Skin epidermis (tissue), 12 donors: ENCODE data around the gene CCL26.
"Not testable (repeated sequence)": the region's sequence is repeated elsewhere in the genome, so short reads cannot be mapped to it uniquely, and the experiment has no call there.

Source experiments
- H3K27ac ChIP-seq, 21 experiments: fragments of 200-600 bp; sonication (generic) in 11 of 21; one replicate each; pipeline ENCODE4 v1.5.0; 2020; ENCODE audit warnings: mild to moderate bottlenecking in 3 of 21, inconsistent platforms in 2 of 21, moderate library complexity in 2 of 21
- H3K4me3 ChIP-seq, 7 experiments: fragments of 200-600 bp; sonication (generic) in 2 of 7; one replicate each; pipeline ENCODE4 v1.5.0; 2020; ENCODE audit warnings: inconsistent platforms in 2 of 7, mild to moderate bottlenecking in 2 of 7, moderate library complexity in 1 of 7

The CCL26 gene

GRCh38 chr7:75740846-75741497 is 31.0 kb downstream of the CCL26 start:
- Histone ChIP-seq H3K27ac (peak overlapping the region in 3 of 21 experiments; percentile 4 to 49 (median 14)), H3K4me3 (no peak overlapping the region)

DNA sequence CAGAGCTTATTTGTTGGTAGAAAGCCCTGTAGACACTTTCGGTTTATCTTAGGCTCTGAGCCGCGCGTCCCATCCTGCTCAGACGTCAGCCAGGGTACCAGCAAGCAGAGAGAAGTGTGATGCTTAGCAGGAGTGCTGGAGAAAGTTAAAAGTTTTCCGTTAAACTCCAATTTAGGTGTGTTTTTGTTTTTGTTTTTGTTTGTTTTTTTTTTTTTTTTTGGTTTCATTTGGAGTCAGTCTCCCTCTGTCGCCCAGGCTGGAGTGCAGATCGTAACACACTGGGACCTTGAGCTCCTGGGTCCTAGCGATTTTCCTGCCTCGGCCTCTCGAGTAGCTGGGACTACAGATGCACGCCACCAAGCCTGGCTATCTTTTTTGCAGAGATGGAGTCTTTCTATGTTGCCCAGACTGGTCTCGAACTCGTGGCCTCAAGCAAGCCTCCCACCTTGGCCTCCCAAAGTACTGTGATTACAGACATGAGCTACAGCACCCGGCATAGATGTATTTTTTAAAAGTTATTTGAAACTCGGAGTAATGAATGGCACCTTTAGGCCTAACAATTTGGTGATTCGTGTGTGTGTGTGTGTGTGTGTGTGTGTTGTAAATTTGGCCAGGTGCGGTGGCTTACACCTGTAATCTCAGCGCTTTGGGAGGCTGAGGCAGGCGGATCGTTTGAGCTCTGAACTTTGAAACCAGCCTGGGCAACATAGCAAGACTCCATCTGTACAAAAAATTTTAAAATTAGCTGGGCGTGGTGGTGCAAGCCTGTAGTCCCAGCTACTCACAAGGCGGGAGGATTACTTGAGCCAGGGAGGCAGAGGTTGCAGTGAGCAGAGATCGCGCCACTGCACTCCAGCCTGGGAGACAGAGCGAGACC is 32.0 kb downstream of the CCL26 start:
- peak overlapping the region; percentile 86 to 97 (median 93) for H3K4me3 ChIP-seq
- H3K27ac ChIP-seq, result peak overlapping the region in 19 of 21 experiments; percentile 49 to 90 (median 77)

- Histone ChIP-seq H3K4me3 (peak overlapping the region; percentile 86 to 97 (median 93)), H3K27ac (peak overlapping the region in 20 of 21 experiments; percentile 63 to 90 (median 82))
Observed at GRCh38 chr7:75738975-75739795, 32.8 kb downstream of the CCL26 start.

- Histone ChIP-seq H3K4me3 (peak within 1 kb of the TSS; percentile 86 to 97 (median 93)), H3K27ac (peak within 1 kb of the TSS in 20 of 21 experiments; percentile 63 to 90 (median 82))
Observed at GRCh38 chr7:75738604-75738974, 33.4 kb downstream of the CCL26 start, which contains the start of gene HIP1. Gene HIP1 (minus strand): TSS chr7:75738941. CDS start chr7:75738920, 21 bp downstream.

GRCh38 chr7:75737856-75738603 is 34.0 kb downstream of the CCL26 start:
- H3K27ac ChIP-seq, result peak overlapping the region in 20 of 21 experiments; percentile 44 to 90 (median 82)
- peak overlapping the region; percentile 86 to 97 (median 93) for H3K4me3 ChIP-seq

- Histone ChIP-seq H3K4me3 (no peak overlapping the region), H3K27ac (no peak overlapping the region)
Observed at GRCh38 chr7:75735581-75736350, 36.2 kb downstream of the CCL26 start.

DNA sequence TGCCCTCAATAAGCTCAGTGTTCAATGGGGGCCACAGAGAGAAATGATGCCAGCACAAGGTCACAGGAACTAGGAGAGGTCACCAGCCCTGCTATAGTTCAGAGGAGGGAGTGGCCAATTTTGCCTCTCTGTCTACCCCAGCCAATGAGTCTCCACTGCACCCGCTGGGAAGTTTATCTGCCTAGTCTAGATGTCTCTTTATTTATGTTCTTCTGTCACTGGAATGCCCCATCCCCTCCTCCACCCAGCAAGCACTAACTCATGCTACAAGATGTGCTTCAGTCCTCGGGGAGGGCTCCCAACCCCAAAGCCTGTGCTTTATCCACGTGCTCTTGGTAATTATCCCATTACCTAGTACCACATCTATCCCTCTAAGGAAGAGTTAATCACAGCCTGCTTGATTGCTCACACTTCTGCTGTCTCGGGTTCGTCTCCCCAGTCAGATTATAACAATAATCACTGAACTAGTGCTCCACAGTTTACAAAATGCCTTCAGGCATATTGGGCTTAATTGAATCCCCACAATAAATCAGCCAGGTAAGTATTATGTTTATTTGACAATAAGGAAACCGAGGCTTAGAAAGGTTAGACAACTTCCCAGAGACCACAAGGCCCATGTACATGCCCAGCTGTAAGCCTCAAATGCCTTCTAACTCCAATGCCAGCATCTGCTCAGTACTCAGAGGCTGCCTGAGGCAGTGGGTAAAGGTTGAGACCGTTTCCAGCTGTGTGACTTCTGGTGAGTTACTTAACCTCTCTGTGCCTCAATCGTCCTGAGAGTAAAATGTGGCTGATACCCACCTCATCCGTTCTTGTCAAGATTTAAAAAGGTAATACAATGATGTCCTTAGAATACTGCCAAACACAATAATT is 37.2 kb downstream of the CCL26 start:
- Histone ChIP-seq H3K27ac (no peak overlapping the region), H3K4me3 (no peak overlapping the region)

GRCh38 chr7:75732764-75733630 is 39.0 kb downstream of the CCL26 start:
- H3K27ac ChIP-seq, result peak overlapping the region in 4 of 21 experiments; percentile 1 to 49 (median 14)

GRCh38 chr7:75732016-75732521 is 39.9 kb downstream of the CCL26 start:
- Histone ChIP-seq H3K4me3 (no peak overlapping the region), H3K27ac (peak overlapping the region in 2 of 21 experiments; percentile 1 to 24)

More at GRCh38 chr7:75732764-75733630, 39.0 kb downstream of the CCL26 start:
- H3K4me3 ChIP-seq, result no peak overlapping the region

GRCh38 chr7:75729851-75730274 is 42.1 kb downstream of the CCL26 start:
- Histone ChIP-seq H3K27ac (peak overlapping the region in 4 of 21 experiments; percentile 3 to 92 (median 44)), H3K4me3 (no peak overlapping the region)

GRCh38 chr7:75727881-75728593 is 44.0 kb downstream of the CCL26 start:
- H3K27ac ChIP-seq, result peak overlapping the region in 19 of 21 experiments; percentile 17 to 92 (median 60)
- H3K4me3 ChIP-seq, result no peak overlapping the region

DNA sequence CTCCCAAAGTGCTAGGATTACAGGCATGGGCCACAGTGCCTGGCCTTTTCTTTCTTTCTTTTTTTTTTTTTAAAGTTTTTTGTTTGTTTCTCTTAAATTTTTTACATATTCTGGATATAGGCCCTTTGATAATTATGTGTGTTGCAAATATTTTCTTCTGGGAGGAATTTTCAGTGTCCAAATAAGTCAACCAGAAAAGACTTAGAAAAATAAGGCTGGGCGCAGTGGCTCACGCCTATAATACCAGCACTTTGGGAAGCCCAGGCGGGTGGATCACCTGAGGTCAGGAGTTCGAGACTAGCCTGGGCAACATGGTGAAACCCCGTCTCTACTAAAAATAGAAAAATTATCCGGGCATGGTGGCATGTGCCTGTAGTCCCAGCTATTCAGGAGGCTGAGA is 44.7 kb downstream of the CCL26 start:
- not testable (repeated sequence) for H3K4me3 ChIP-seq
- H3K27ac ChIP-seq, result peak overlapping the region in 15 of 21 experiments; percentile 18 to 92 (median 59)

DNA sequence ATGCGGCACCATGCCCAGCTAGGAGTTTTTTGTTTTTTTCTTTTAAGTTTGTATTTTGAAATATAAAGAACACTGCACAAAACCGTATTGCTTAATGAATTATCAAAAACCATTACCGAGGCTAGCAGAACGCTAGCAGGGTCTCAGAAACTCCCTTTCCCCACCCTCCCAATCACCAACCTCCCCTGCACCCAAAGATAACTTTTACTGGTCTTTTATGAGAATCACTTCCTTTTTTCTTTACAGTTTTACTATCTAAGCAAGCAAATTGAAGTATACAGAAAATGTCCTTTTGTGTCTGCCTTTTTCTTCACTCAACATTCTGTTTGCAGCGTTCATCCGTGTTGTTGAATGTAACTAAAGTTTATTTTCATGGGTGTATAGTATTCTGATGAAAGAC is 46.7 kb downstream of the CCL26 start:
- H3K4me3 ChIP-seq, result no peak overlapping the region

GRCh38 chr7:75723444-75723843 is 48.6 kb downstream of the CCL26 start:
- no peak overlapping the region for H3K4me3 ChIP-seq
- H3K27ac ChIP-seq, result no peak overlapping the region

More for the DNA sequence above, 46.7 kb downstream of the CCL26 start:
- H3K27ac ChIP-seq, result no peak overlapping the region

DNA sequence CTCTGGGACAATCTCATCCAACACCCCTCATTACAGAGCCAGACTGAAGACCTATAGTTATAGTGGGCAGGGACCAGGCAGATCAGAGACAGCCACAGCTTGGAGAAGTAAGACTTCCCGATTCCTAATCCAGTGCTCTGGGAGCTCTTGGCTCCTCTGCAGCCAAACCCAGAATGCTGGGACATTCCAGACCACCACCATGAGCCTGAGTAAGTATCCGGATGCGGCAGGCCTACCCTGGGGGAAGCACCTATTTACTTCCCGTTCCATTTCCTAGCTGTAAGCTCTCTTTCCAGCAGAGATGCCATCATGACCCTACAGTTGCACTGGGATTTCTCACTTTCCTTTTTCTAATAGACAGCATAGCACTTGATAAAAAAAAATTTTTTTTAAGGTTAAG is 49.6 kb downstream of the CCL26 start:
- Histone ChIP-seq H3K27ac (no peak overlapping the region), H3K4me3 (no peak overlapping the region)
